Measurements from ENCODE around the gene METAP1D. TPM values are rescaled to one million over a fixed set of nuclear protein-coding genes. Genes with fewer than 3 reads are reported as not detected.

The METAP1D gene
- polyA plus RNA-seq, 1 of the 3 experiments (the other 2 are of a cell fraction), result 10.3 TPM

GRCh38 chr2:171991027-171991426, 8.7 kb upstream of the METAP1D start:
- Histone ChIP-seq H3K9ac (no peak overlapping the region), H3K36me3 (replicated peaks in 1 of 2; ENCODE audit: control insufficient read depth in 1 of 2, insufficient read depth in 2 of 2, low read length in 1 of 2) (peaks cover 0 to 5% of the 10 kb centered on the region in 2 experiments), H2AFZ (ENCODE audit: low read depth) (no peak overlapping the region), H3K4me3 (ENCODE audit: low read depth in 2 of 2, low read length in 1 of 2) (no peak overlapping the region), H3K27ac (ENCODE audit: low read depth in 2 of 2, low read length in 1 of 2) (no peak overlapping the region), H3K4me1 (ENCODE audit: control insufficient read depth in 1 of 2, insufficient read depth in 2 of 2, low read depth in 1 of 2, low read length in 1 of 2) (no peaks in the 10 kb centered on the region), H4K20me1 (ENCODE audit: insufficient read depth) (no peaks in the 10 kb centered on the region), H3K4me2 (no peak overlapping the region), H3K9me3 (no peaks in the 10 kb centered on the region), H3K27me3 (ENCODE audit: insufficient read depth) (no peaks in the 10 kb centered on the region), H3K79me2 (ENCODE audit: insufficient read depth) (no peaks in the 10 kb centered on the region), H3F3A (replicated peaks; ENCODE audit: insufficient read depth) (no peaks in the 10 kb centered on the region), H3K9me2 (no peaks in the 10 kb centered on the region)
- 57% methylated on average over 4 of the region's 4 CpGs for WGBS (ENCODE audit: low lambda C conversion rate)
- TF ChIP-seq NFIC (IDR thresholded peaks at IDR 0.05; ENCODE audit: borderline replicate concordance), result no peak
- no peak for TF ChIP-seq USF2 (IDR thresholded peaks at IDR 0.05; ENCODE audit: borderline replicate concordance, low read depth, low read length)
- TF ChIP-seq PBX3 (IDR thresholded peaks at IDR 0.05), result no peak
- TF ChIP-seq TCF12 (IDR thresholded peaks at IDR 0.05), result no peak
- TF ChIP-seq RXRA (IDR thresholded peaks at IDR 0.05; ENCODE audit: borderline replicate concordance, low read depth), result no peak
- TF ChIP-seq RFX5 (IDR thresholded peaks at IDR 0.05; ENCODE audit: low read length), result no peak
- no peak for TF ChIP-seq EZH2phosphoT487 (IDR thresholded peaks at IDR 0.05; ENCODE audit: borderline replicate concordance, low read depth)
- no peak for TF ChIP-seq EP300 (IDR thresholded peaks at IDR 0.05; ENCODE audit: borderline replicate concordance in 1 of 2, low read depth in 1 of 2, low read length in 1 of 2)
- no peak for TF ChIP-seq MAX (IDR thresholded peaks at IDR 0.05; ENCODE audit: low read depth)
- TF ChIP-seq ELF1 (IDR thresholded peaks at IDR 0.05), result no peak
- TF ChIP-seq RCOR1 (IDR thresholded peaks at IDR 0.05; ENCODE audit: low read length), result no peak
- no peak for TF ChIP-seq FOXM1 (IDR thresholded peaks at IDR 0.05; ENCODE audit: low read depth)
- TF ChIP-seq TEAD4 (IDR thresholded peaks at IDR 0.05; ENCODE audit: borderline replicate concordance, insufficient read depth), result no peak
- TF ChIP-seq FOXJ3 (CRISPR knock-in tag; IDR thresholded peaks at IDR 0.05), result no peak
- TF ChIP-seq SMC3 (IDR thresholded peaks at IDR 0.05; ENCODE audit: low read depth, low read length), result no peak
- TF ChIP-seq RAD21 (IDR thresholded peaks at IDR 0.05; ENCODE audit: low read length), result no peak
- TF ChIP-seq GATA2 (CRISPR knock-in tag; IDR thresholded peaks at IDR 0.05), result no peak
- POLR2A ChIA-PET, result no interaction called here
- DNase-seq, result no peak
- CTCF ChIA-PET, result interaction anchor here (1.5 kb wide), 1 partner anchor 9 kb away, joined by 5 read pairs; no protein-coding TSS in a partner anchor

- ChIA-PET POLR2A (interaction anchor here (0.5 kb wide), 1 partner anchor 852 kb away, joined by 3 read pairs; no protein-coding TSS in a partner anchor), CTCF (interaction anchor here (1.3 kb wide), 1 partner anchor 289 kb away, joined by 4 read pairs; no protein-coding TSS in a partner anchor)
- H3K27me3 ChIP-seq (ENCODE audit: insufficient read depth), result no peaks in the 10 kb centered on the region
- no peak overlapping the region for H2AFZ ChIP-seq (ENCODE audit: low read depth)
- H3K27ac ChIP-seq (ENCODE audit: low read depth in 2 of 2, low read length in 1 of 2), result no peak overlapping the region
- no peaks in the 10 kb centered on the region for H3K9me3 ChIP-seq
- no peak overlapping the region for H3K9ac ChIP-seq
- no peak overlapping the region for H3K4me3 ChIP-seq (ENCODE audit: low read depth in 2 of 2, low read length in 1 of 2)
- no peak for DNase-seq
- H3K4me1 ChIP-seq (ENCODE audit: control insufficient read depth in 1 of 2, insufficient read depth in 2 of 2, low read depth in 1 of 2, low read length in 1 of 2), result peaks cover 0 to 3% of the 10 kb centered on the region in 2 experiments; a peak in 1 of 4 replicates
- no peaks in the 10 kb centered on the region for H4K20me1 ChIP-seq (ENCODE audit: insufficient read depth)
- no peaks in the 10 kb centered on the region for H3K36me3 ChIP-seq (replicated peaks in 1 of 2; ENCODE audit: control insufficient read depth in 1 of 2, insufficient read depth in 2 of 2, low read length in 1 of 2)
- H3F3A ChIP-seq (replicated peaks; ENCODE audit: insufficient read depth), result no peaks in the 10 kb centered on the region
- H3K4me2 ChIP-seq, result no peak overlapping the region
- H3K9me2 ChIP-seq, result no peaks in the 10 kb centered on the region
- no peaks in the 10 kb centered on the region for H3K79me2 ChIP-seq (ENCODE audit: insufficient read depth)
- 88% methylated on average over 5 of the region's 5 CpGs for WGBS (ENCODE audit: low lambda C conversion rate)
- TF ChIP-seq FOXJ3 (CRISPR knock-in tag; IDR thresholded peaks at IDR 0.05), result no peak
- TF ChIP-seq FOSL2 (IDR thresholded peaks at IDR 0.05; ENCODE audit: borderline replicate concordance, low read depth), result no peak
- no peak for TF ChIP-seq TAF1 (IDR thresholded peaks at IDR 0.05; ENCODE audit: borderline replicate concordance, low read depth, low read length)
- TF ChIP-seq EP300 (IDR thresholded peaks at IDR 0.05; ENCODE audit: borderline replicate concordance in 1 of 2, low read depth in 1 of 2, low read length in 1 of 2), result no peak
- TF ChIP-seq RCOR1 (IDR thresholded peaks at IDR 0.05; ENCODE audit: low read length), result no peak
- no peak for TF ChIP-seq RAD21 (IDR thresholded peaks at IDR 0.05; ENCODE audit: low read length)
- TF ChIP-seq IRF3 (IDR thresholded peaks at IDR 0.05; ENCODE audit: low read depth, low read length), result no peak
- TF ChIP-seq RXRA (IDR thresholded peaks at IDR 0.05; ENCODE audit: borderline replicate concordance, low read depth), result no peak
- no peak for TF ChIP-seq POLR2AphosphoS5 (IDR thresholded peaks at IDR 0.05; ENCODE audit: low read depth, low read length)
- TF ChIP-seq SIN3A (IDR thresholded peaks at IDR 0.05; ENCODE audit: borderline replicate concordance, low read depth, low read length), result no peak
- no peak for TF ChIP-seq USF1 (IDR thresholded peaks at IDR 0.05; ENCODE audit: borderline replicate concordance, low read depth)
- TF ChIP-seq NRF1 (IDR thresholded peaks at IDR 0.05; ENCODE audit: low read depth, low read length), result no peak
- TF ChIP-seq ELF1 (IDR thresholded peaks at IDR 0.05), result no peak
- no peak for TF ChIP-seq GABPA (IDR thresholded peaks at IDR 0.05; ENCODE audit: low read depth)
- no peak for TF ChIP-seq EZH2phosphoT487 (IDR thresholded peaks at IDR 0.05; ENCODE audit: borderline replicate concordance, low read depth)
- TF ChIP-seq FOXM1 (IDR thresholded peaks at IDR 0.05; ENCODE audit: low read depth), result no peak
- no peak for TF ChIP-seq TCF12 (IDR thresholded peaks at IDR 0.05)
- no peak for TF ChIP-seq GATA2 (CRISPR knock-in tag; IDR thresholded peaks at IDR 0.05)
These were observed 4.2 kb upstream of the METAP1D start for GRCh38 chr2:171995586-171995985.

Measured in SK-N-SH (cell line).